ENCODE data around the gene NINJ1.

- no peak for TF ChIP-seq CTCF (IDR thresholded peaks at IDR 0.05)
- TF ChIP-seq POLR2A (IDR thresholded peaks at IDR 0.05): no peak
Measured at GRCh38 chr9:93099551-93100275, 34.3 kb downstream of the NINJ1 start.
